HCT116 (cell line): ENCODE data around the gene ZPR1. TPM values are rescaled to one million over a fixed set of nuclear protein-coding genes. Genes with fewer than 3 reads are reported as not detected.

Source experiments
- ATAC-seq: fragments of 200-7000 bp; cut with Tn5 transposase; 2 replicates; pipeline ENCODE4 v1.9.1; 2020; ENCODE audit warnings: mild to moderate bottlenecking, moderate library complexity
- BruUV-seq: library from RNA; stranded (reverse); fragments of 400-500 nt; replicated peaks from 2 replicates; lab custom pipeline; 2021; lab: Mats Ljungman, UMichigan
- CTCF ChIA-PET: fragments of 300-600 bp; sonication (Branson Sonifier 250); formaldehyde crosslinking; loops from one replicate; lab custom pipeline; 2021; ENCODE audit warnings: antibody characterized with exemption; lab: Charles Lee
- POLR2A ChIA-PET: fragments of 300-600, 350-600 bp; sonication (Branson Sonifier 250); formaldehyde crosslinking; loops from one replicate; lab custom pipeline; 2021; ENCODE audit warnings: antibody characterized with exemption; lab: Charles Lee
- RAD21 ChIA-PET, 2 experiments: fragments of 300-600 bp; sonication (Branson Sonifier 250); formaldehyde crosslinking; loops; one replicate each; lab custom pipeline; 2023; ENCODE audit warnings: low total read pairs in 2 of 2; ENCODE audit not compliant: uncharacterized antibody in 2 of 2, unreplicated experiment in 2 of 2, low non-redundant PET in 1 of 2; lab: Charles Lee
- DNase-seq: peaks from one replicate; pipeline ENCODE4 v3.0.0-alpha.2; 2010; ENCODE audit warnings: low read depth, low spot score
- H2AFZ ChIP-seq: fragments of 200-600 bp; shearing (Covaris generic), sonication (generic); 2 replicates; pipeline ENCODE4 v1.6.1; 2017; ENCODE audit warnings: low read depth, mixed run types, mixed read lengths, antibody characterized with exemption, low read length; ENCODE audit not compliant: poor library complexity, severe bottlenecking
- H3K27ac ChIP-seq: 2 replicates; pipeline ENCODE4 v1.5.1; 2012; ENCODE audit warnings: low read depth, low read length
- H3K27me3 ChIP-seq: fragments of 200-600 bp; sonication (generic); 2 replicates; pipeline ENCODE4 v1.6.1; 2016; ENCODE audit warnings: mixed run types, low read length, mixed read lengths; ENCODE audit not compliant: insufficient read depth
- H3K36me3 ChIP-seq, 2 experiments: fragments of 200-500 bp in 1 of 2; fragments of 200-600 bp in 1 of 2; sonication (Bioruptor generic) in 1 of 2; sonication (generic) in 1 of 2; 2 replicates each; pipeline versions ENCODE4 v1.5.1 to v1.6.1; 2014 to 2016; ENCODE audit warnings: low read length in 2 of 2, inconsistent platforms in 1 of 2, mixed read lengths in 1 of 2, mixed run types in 1 of 2; ENCODE audit not compliant: insufficient read depth in 2 of 2, control insufficient read depth in 1 of 2
- H3K4me1 ChIP-seq, 2 experiments: fragments of 200-600 bp in 1 of 2; sonication (generic) in 1 of 2; 2 replicates each; pipeline versions ENCODE4 v1.5.1 to v1.6.1; 2012 to 2017; ENCODE audit warnings: low read length in 2 of 2, inconsistent platforms in 1 of 2, mild to moderate bottlenecking in 1 of 2, mixed read lengths in 1 of 2, mixed run types in 1 of 2, moderate library complexity in 1 of 2; ENCODE audit not compliant: insufficient read depth in 2 of 2, control insufficient read depth in 1 of 2
- H3K4me2 ChIP-seq: fragments of 200-600 bp; sonication (generic); 2 replicates; pipeline ENCODE4 v1.6.1; 2017; ENCODE audit warnings: mixed run types, low read length, mixed read lengths
- H3K4me3 ChIP-seq, 2 experiments: fragments of 200-600 bp in 1 of 2; sonication (generic) in 1 of 2; replicated peaks in 1 of 2; 2 replicates each; pipeline ENCODE4 v1.5.1; 2011 to 2016; ENCODE audit warnings: low read length in 2 of 2, control low read depth in 1 of 2, low read depth in 1 of 2, mild to moderate bottlenecking in 1 of 2, mixed read lengths in 1 of 2, mixed run types in 1 of 2
- H3K79me2 ChIP-seq: fragments of 200-600 bp; sonication (generic); 2 replicates; pipeline ENCODE4 v1.6.1; 2017; ENCODE audit warnings: mild to moderate bottlenecking, mixed run types, low read length, moderate library complexity, mixed read lengths; ENCODE audit not compliant: insufficient read depth
- H3K9ac ChIP-seq: fragments of 200-600 bp; sonication (generic); 2 replicates; pipeline ENCODE4 v1.6.1; 2016; ENCODE audit warnings: low read length, mixed read lengths
- H3K9me2 ChIP-seq: fragments of 200-600 bp; sonication (generic), shearing (Covaris generic); 2 replicates; pipeline ENCODE4 v1.6.1; 2017; ENCODE audit warnings: mixed run types, mild to moderate bottlenecking, moderate library complexity; ENCODE audit not compliant: insufficient read depth
- H3K9me3 ChIP-seq, 2 experiments: fragments of 200-500 bp in 1 of 2; fragments of 200-600 bp in 1 of 2; sonication (Bioruptor generic) in 1 of 2; sonication (generic) in 1 of 2; 2 replicates each; pipeline ENCODE4 v1.6.1; 2014 to 2017; ENCODE audit warnings: low read length in 2 of 2, mixed read lengths in 2 of 2, inconsistent platforms in 1 of 2, low read depth in 1 of 2, mild to moderate bottlenecking in 1 of 2, mixed run types in 1 of 2, moderate library complexity in 1 of 2; ENCODE audit not compliant: control insufficient read depth in 1 of 2, insufficient read depth in 1 of 2
- H4K20me1 ChIP-seq: fragments of 200-600 bp; sonication (generic), shearing (Covaris generic); 2 replicates; pipeline ENCODE4 v1.6.1; 2017; ENCODE audit warnings: mixed run types, mild to moderate bottlenecking, moderate library complexity; ENCODE audit not compliant: insufficient read depth
- EZH2phosphoT487 ChIP-seq: fragments of 200-600 bp; IDR thresholded peaks from 2 replicates; pipeline ENCODE4 v1.6.1; 2018; ENCODE audit warnings: antibody characterized with exemption, borderline replicate concordance
- RAD21 ChIP-seq: IDR thresholded peaks from 2 replicates; pipeline ENCODE4 v1.6.1; 2012; ENCODE audit warnings: low read depth, mild to moderate bottlenecking
- SIN3A ChIP-seq: IDR thresholded peaks from 2 replicates; pipeline ENCODE4 v1.6.1; 2012; ENCODE audit warnings: low read depth
- SRF ChIP-seq: IDR thresholded peaks from 2 replicates; pipeline ENCODE4 v1.6.1; 2012; ENCODE audit warnings: low read depth
- intact Hi-C: fragments of 100-400 bp; cut with micrococcal nuclease; formaldehyde crosslinking; loops from 2 replicates; pipeline ENCODE4 v1.10.0; 2022
- total RNA-seq: library from RNA; stranded (reverse); gene quantifications from one replicate; pipeline ENCODE4 v1.2.1, GENCODE V29; 2021; ENCODE audit not compliant: unreplicated experiment
- TF ChIP-seq, protein P1 (sequence below), 3 experiments: fragments of 200-600 bp in 1 of 3; sonication (generic) in 1 of 3; IDR thresholded peaks in 2 of 3; conservative IDR thresholded peaks in 1 of 3; 2 replicates each; pipeline ENCODE4 v1.5.1; 2012 to 2017; ENCODE audit warnings: low read depth in 2 of 3, low read length in 2 of 3, antibody characterized with exemption in 1 of 3, borderline replicate concordance in 1 of 3, control low read depth in 1 of 3, mild to moderate bottlenecking in 1 of 3, mixed read lengths in 1 of 3, mixed run types in 1 of 3, moderate library complexity in 1 of 3; ENCODE audit not compliant: insufficient read depth in 1 of 3

ZPR1 gene
- total RNA-seq, 1 experiment from 2014 or later: 56.3 TPM

DNA sequence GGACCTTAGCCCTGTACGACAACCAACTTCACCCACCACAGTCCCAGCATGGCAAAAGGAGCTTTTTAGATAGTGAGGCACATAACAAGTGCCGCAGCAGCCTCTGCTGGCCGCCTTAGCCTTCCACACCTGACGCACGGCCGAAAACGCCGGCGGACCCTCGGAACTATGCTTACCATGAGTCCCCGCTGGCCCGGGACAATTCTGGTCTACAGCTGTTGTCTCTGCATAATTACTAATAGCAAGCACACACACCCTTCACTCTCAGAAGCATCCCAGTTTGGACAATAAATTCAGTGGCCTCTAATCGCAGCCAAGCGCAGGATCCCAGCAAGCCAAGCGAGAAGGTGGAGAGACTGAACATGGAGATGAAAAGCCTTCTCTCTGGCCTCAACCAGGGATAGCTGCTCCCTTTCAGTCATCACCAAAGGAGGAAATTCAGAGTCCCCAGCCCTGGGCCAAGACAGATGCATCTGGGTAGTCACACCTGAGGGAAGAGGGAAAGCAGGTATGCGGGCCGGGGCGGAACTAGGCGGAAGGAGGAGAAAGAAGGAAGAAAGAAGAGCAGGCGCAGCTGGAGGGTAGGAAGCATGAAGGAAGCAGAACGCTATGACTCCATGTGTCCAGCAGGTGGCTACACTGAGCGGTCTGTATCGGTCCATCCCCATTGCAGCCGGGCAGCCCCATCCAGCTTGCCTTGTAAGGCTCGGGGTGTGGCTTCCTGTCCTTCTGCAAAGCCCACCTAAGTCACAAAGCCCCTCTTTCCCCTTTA, 55.4 kb downstream of the ZPR1 start:
- Histone ChIP-seq H3K27me3 (no peaks in the 10 kb centered on the region), H3K36me3 (no peaks in the 10 kb centered on the region), H3K9me2 (no peaks in the 10 kb centered on the region), H3K27ac (no peak overlapping the region), H2AFZ (no peak overlapping the region), H3K9me3 (no peaks in the 10 kb centered on the region), H3K4me3 (no peak overlapping the region), H3K4me1 (peaks cover 0 to 4% of the 10 kb centered on the region in 2 experiments; a peak in 1 of 4 replicates), H3K79me2 (no peaks in the 10 kb centered on the region), H3K4me2 (no peak overlapping the region), H3K9ac (no peak overlapping the region), H4K20me1 (no peaks in the 10 kb centered on the region)
- RAD21 ChIA-PET: interaction anchor here in 1 of 2 experiments (1.1 kb wide), 1 partner anchor 103 kb away, joined by 3 read pairs; no protein-coding TSS in a partner anchor
- ATAC-seq: peak; percentile 94
- no TSS peak for BruUV-seq
- POLR2A ChIA-PET: interaction anchor here (0.7 kb wide), 1 partner anchor 366 kb away, joined by 3 read pairs; no protein-coding TSS in a partner anchor
- intact Hi-C loops: loop anchor here (1.0 kb wide), 2 partner anchors 374 to 494 kb away; no protein-coding TSS in a partner anchor
- TF ChIP-seq SRF (0 out of 2 replicates have a peak, but pooled peaks have one; percentile 48), EZH2phosphoT487 (no peak), RAD21 (peak; percentile 60), SIN3A (no peak)
- TF ChIP-seq, protein P1, sequence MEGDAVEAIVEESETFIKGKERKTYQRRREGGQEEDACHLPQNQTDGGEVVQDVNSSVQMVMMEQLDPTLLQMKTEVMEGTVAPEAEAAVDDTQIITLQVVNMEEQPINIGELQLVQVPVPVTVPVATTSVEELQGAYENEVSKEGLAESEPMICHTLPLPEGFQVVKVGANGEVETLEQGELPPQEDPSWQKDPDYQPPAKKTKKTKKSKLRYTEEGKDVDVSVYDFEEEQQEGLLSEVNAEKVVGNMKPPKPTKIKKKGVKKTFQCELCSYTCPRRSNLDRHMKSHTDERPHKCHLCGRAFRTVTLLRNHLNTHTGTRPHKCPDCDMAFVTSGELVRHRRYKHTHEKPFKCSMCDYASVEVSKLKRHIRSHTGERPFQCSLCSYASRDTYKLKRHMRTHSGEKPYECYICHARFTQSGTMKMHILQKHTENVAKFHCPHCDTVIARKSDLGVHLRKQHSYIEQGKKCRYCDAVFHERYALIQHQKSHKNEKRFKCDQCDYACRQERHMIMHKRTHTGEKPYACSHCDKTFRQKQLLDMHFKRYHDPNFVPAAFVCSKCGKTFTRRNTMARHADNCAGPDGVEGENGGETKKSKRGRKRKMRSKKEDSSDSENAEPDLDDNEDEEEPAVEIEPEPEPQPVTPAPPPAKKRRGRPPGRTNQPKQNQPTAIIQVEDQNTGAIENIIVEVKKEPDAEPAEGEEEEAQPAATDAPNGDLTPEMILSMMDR (IDR thresholded peaks at IDR 0.05 in 2 of 3, conservative IDR thresholded peaks at IDR 0.05 in 1 of 3; ENCODE audit: borderline replicate concordance in 1 of 3, insufficient read depth in 1 of 3, low read depth in 2 of 3, low read length in 2 of 3): peak; percentile 64 to 90 (median 73); a peak in 5 of 6 replicates
- CTCF ChIA-PET: interaction anchor here (0.8 to 2.2 kb wide), 9 partner anchors 10 to 494 kb away, joined by 3 to 13 read pairs (median 5); partner anchors contain the start of genes APOA1 and APOA5
- peak; percentile 45 for DNase-seq
